ENCODE measurements around the gene CDC14A. TPM values are rescaled to one million over a fixed set of nuclear protein-coding genes. Genes with fewer than 3 reads are reported as not detected.

Gene CDC14A
- total and polyA plus RNA-seq, 2 donors (not counting 3 experiments of a cell fraction or from before 2014, with no cell fraction given), result 3.4 to 13.9 TPM

GRCh38 chr1:100482748-100483147, 130.4 kb downstream of the CDC14A start:
- FAIRE-seq, result no peak
- intact Hi-C loops (cut with micrococcal nuclease) (no loop called here), dilution Hi-C loops (cut with MboI; ENCODE audit: extremely low pct_ligation_motif_present, low sequenced_read_pairs) (no loop called here)
- Histone ChIP-seq H4K20me1 (replicated peaks; ENCODE audit: control insufficient read depth, extremely low read depth, insufficient read depth, low read length) (no peaks in the 10 kb centered on the region), H3K27me3 (ENCODE audit: control insufficient read depth in 2 of 2, insufficient read depth in 2 of 2, low read length in 2 of 2) (no peaks in the 10 kb centered on the region), H3K4me1 (ENCODE audit: control insufficient read depth, extremely low read depth, insufficient read depth, low read length) (no peaks in the 10 kb centered on the region), H3K9me1 (replicated peaks; ENCODE audit: control insufficient read depth, extremely low read depth, insufficient read depth, low read length) (no peaks in the 10 kb centered on the region), H2AFZ (ENCODE audit: low read depth, low read length) (no peak overlapping the region), H3K36me3 (ENCODE audit: control insufficient read depth in 2 of 2, extremely low read depth in 1 of 2, insufficient read depth in 2 of 2, low read length in 2 of 2) (no peaks in the 10 kb centered on the region), H3K27ac (ENCODE audit: insufficient read depth, low read depth, low read length) (no peak overlapping the region), H3K79me2 (ENCODE audit: control insufficient read depth, insufficient read depth, low read length) (no peaks in the 10 kb centered on the region), H3K4me3 (replicated peaks in 1 of 3; ENCODE audit: insufficient read depth in 1 of 3, low read depth in 1 of 3, low read length in 3 of 3) (no peak overlapping the region), H3K9ac (replicated peaks; ENCODE audit: extremely low read depth, insufficient read depth, low read length) (no peak overlapping the region), H3K4me2 (ENCODE audit: insufficient read depth, low read length) (no peak overlapping the region), H3K9me3 (replicated peaks; ENCODE audit: control insufficient read depth, insufficient read depth, low read length) (no peaks in the 10 kb centered on the region)
- TF ChIP-seq GATA2 (IDR thresholded peaks at IDR 0.05; ENCODE audit: insufficient read depth, insufficient read length, low read depth, low read length) (no peak), MYC (IDR thresholded peaks at IDR 0.05; ENCODE audit: low read depth, low read length) (no peak), CTCF (IDR thresholded peaks at IDR 0.05; ENCODE audit: extremely low read depth in 1 of 2, insufficient read depth in 1 of 2, low read depth in 1 of 2, low read length in 2 of 2) (no peak), FOS (IDR thresholded peaks at IDR 0.05; ENCODE audit: borderline replicate concordance, insufficient read depth, low read length) (no peak), POLR2AphosphoS5 (IDR thresholded peaks at IDR 0.05; ENCODE audit: insufficient read depth, low read depth, low read length) (no peak), POLR2A (IDR thresholded peaks at IDR 0.05; ENCODE audit: low read depth, low read length) (no peak)
- no peak for DNase-seq (ENCODE audit: low read depth, low spot score)
- CTCF ChIA-PET, result interaction anchor here (1.5 kb wide), 1 partner anchor 19 kb away, joined by 4 read pairs; no protein-coding TSS in a partner anchor
- POLR2A ChIA-PET, result no interaction called here
- BruUV-seq (replicated peaks), result no TSS peak

- no peak for TF ChIP-seq GATA2 (IDR thresholded peaks at IDR 0.05; ENCODE audit: insufficient read depth, insufficient read length, low read depth, low read length)
- TF ChIP-seq MAX (IDR thresholded peaks at IDR 0.05; ENCODE audit: insufficient read depth, insufficient read length), result no peak
- TF ChIP-seq CTCF (IDR thresholded peaks at IDR 0.05; ENCODE audit: extremely low read depth in 1 of 2, insufficient read depth in 1 of 2, low read depth in 1 of 2, low read length in 2 of 2), result no peak
- TF ChIP-seq POLR2AphosphoS5 (IDR thresholded peaks at IDR 0.05; ENCODE audit: insufficient read depth, low read depth, low read length), result no peak
- no peak for TF ChIP-seq JUN (IDR thresholded peaks at IDR 0.05; ENCODE audit: borderline replicate concordance, insufficient read depth, insufficient read length, low read depth)
- no peak for TF ChIP-seq EZH2 (IDR thresholded peaks at IDR 0.05; ENCODE audit: borderline replicate concordance, low read depth, low read length, severe bottlenecking)
- TF ChIP-seq POLR2A (IDR thresholded peaks at IDR 0.05; ENCODE audit: low read depth, low read length), result no peak
- TF ChIP-seq MYC (IDR thresholded peaks at IDR 0.05; ENCODE audit: low read depth, low read length), result no peak
- no peak for TF ChIP-seq FOS (IDR thresholded peaks at IDR 0.05; ENCODE audit: borderline replicate concordance, insufficient read depth, low read length)
- H3K9ac ChIP-seq (replicated peaks; ENCODE audit: extremely low read depth, insufficient read depth, low read length), result no peak overlapping the region
- ChIA-PET CTCF (no interaction called here), POLR2A (no interaction called here)
- no peak for FAIRE-seq
- no peak for DNase-seq (ENCODE audit: low read depth, low spot score)
- BruUV-seq (replicated peaks), result no TSS peak
- H3K9me1 ChIP-seq (replicated peaks; ENCODE audit: control insufficient read depth, extremely low read depth, insufficient read depth, low read length), result no peaks in the 10 kb centered on the region
- no peak overlapping the region for H2AFZ ChIP-seq (ENCODE audit: low read depth, low read length)
- no peaks in the 10 kb centered on the region for H3K9me3 ChIP-seq (replicated peaks; ENCODE audit: control insufficient read depth, insufficient read depth, low read length)
- no peaks in the 10 kb centered on the region for H3K79me2 ChIP-seq (ENCODE audit: control insufficient read depth, insufficient read depth, low read length)
- H4K20me1 ChIP-seq (replicated peaks; ENCODE audit: control insufficient read depth, extremely low read depth, insufficient read depth, low read length), result no peaks in the 10 kb centered on the region
- H3K27me3 ChIP-seq (ENCODE audit: control insufficient read depth in 2 of 2, insufficient read depth in 2 of 2, low read length in 2 of 2), result no peaks in the 10 kb centered on the region
- no peaks in the 10 kb centered on the region for H3K36me3 ChIP-seq (ENCODE audit: control insufficient read depth in 2 of 2, extremely low read depth in 1 of 2, insufficient read depth in 2 of 2, low read length in 2 of 2)
- dilution Hi-C loops (cut with MboI; ENCODE audit: extremely low pct_ligation_motif_present, low sequenced_read_pairs), result no loop called here
- intact Hi-C loops (cut with micrococcal nuclease), result no loop called here
- no peak overlapping the region for H3K27ac ChIP-seq (ENCODE audit: insufficient read depth, low read depth, low read length)
- no peak overlapping the region for H3K4me2 ChIP-seq (ENCODE audit: insufficient read depth, low read length)
- no peaks in the 10 kb centered on the region for H3K4me1 ChIP-seq (ENCODE audit: control insufficient read depth, extremely low read depth, insufficient read depth, low read length)
- H3K4me3 ChIP-seq (replicated peaks in 1 of 3; ENCODE audit: insufficient read depth in 1 of 3, low read depth in 1 of 3, low read length in 3 of 3), result no peak overlapping the region
Observed at GRCh38 chr1:100483230-100483629, 130.9 kb downstream of the CDC14A start.

Data from endothelial cell of umbilical vein (primary cell).